ENCODE data around the gene DNAJB6.

DNA sequence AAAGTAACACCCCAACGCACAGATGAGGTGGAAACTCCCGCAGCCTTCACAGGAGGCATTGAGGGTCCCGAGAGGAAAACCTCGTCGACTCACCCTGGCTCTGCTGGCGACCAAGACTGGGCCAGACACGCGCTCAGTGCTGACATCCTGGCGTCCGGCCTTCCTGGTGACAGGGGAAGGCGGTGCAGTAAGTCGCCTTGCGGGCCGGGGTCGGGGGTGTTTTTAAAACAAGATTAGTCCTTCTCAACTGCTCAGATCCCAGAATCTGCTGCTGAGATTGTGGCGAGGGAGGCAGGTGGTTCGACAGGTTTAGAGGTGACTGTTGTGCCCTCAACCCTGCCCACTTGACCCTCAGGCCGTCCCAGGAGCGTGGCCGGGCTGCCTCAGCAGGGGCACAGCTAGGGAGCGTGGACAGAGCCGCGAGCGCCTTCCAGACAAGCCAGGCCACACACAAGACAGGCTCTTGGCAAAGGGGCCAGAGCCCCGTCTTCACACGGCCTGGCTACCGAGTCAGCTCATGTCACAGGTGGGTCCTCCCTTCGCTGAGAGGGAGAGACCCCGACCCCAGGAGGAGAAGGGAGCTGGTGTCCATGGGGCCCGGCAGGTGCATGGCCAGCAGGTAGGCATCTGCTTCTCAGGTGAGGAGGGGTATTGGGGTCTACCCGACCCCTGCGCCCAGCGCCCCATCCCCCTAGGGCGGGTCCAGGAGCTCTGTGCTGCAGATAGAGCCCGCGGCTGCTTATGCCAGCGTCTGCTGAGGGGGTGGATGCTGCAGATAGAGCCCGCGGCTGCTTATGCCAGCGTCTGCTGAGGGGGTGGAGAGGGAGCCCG lies 81.6 kb downstream of the DNAJB6 start:
- TF ChIP-seq, protein P1, sequence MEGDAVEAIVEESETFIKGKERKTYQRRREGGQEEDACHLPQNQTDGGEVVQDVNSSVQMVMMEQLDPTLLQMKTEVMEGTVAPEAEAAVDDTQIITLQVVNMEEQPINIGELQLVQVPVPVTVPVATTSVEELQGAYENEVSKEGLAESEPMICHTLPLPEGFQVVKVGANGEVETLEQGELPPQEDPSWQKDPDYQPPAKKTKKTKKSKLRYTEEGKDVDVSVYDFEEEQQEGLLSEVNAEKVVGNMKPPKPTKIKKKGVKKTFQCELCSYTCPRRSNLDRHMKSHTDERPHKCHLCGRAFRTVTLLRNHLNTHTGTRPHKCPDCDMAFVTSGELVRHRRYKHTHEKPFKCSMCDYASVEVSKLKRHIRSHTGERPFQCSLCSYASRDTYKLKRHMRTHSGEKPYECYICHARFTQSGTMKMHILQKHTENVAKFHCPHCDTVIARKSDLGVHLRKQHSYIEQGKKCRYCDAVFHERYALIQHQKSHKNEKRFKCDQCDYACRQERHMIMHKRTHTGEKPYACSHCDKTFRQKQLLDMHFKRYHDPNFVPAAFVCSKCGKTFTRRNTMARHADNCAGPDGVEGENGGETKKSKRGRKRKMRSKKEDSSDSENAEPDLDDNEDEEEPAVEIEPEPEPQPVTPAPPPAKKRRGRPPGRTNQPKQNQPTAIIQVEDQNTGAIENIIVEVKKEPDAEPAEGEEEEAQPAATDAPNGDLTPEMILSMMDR (IDR thresholded peaks at IDR 0.05): no peak
- TF ChIP-seq POLR2A (IDR thresholded peaks at IDR 0.05): no peak

Data from uterus (tissue), 2 donors.